GM23338 (cell line): ENCODE measurements around the gene DPP9. TPM values are rescaled to one million over a fixed set of nuclear protein-coding genes. Genes with fewer than 3 reads are reported as not detected.

ENCODE experiments used
- ATAC-seq: fragments of 200-7000 bp; cut with Tn5 transposase; 3 replicates; pipeline ENCODE4 v1.9.1; 2020
- DNase-seq: peaks from one replicate; pipeline ENCODE4 v3.0.0-alpha.2; 2015; ENCODE audit warnings: low spot score
- H2AFZ ChIP-seq: fragments of 200-600 bp; sonication (generic); 2 replicates; pipeline ENCODE4 v1.8.0; 2016; ENCODE audit warnings: antibody characterized with exemption, mild to moderate bottlenecking, moderate library complexity
- H3F3A ChIP-seq: fragments of 200-600 bp; sonication (generic); replicated peaks from 2 replicates; pipeline ENCODE4 v1.8.0; 2017; ENCODE audit warnings: antibody characterized with exemption, mixed run types, low read depth
- H3K27ac ChIP-seq: fragments of 200-600 bp; sonication (generic); 2 replicates; pipeline ENCODE4 v1.6.1; 2016; ENCODE audit warnings: low read depth
- H3K27me3 ChIP-seq: fragments of 200-600 bp; sonication (generic); 2 replicates; pipeline ENCODE4 v1.8.0; 2016; ENCODE audit warnings: mild to moderate bottlenecking, mixed run types, moderate library complexity; ENCODE audit not compliant: insufficient read depth
- H3K36me3 ChIP-seq: fragments of 200-600 bp; sonication (generic); 2 replicates; pipeline ENCODE4 v1.8.0; 2016; ENCODE audit warnings: mild to moderate bottlenecking; ENCODE audit not compliant: insufficient read depth
- H3K4me1 ChIP-seq: fragments of 200-600 bp; sonication (generic); 2 replicates; pipeline ENCODE4 v1.8.0; 2016; ENCODE audit warnings: mild to moderate bottlenecking, moderate library complexity; ENCODE audit not compliant: insufficient read depth
- H3K4me2 ChIP-seq: fragments of 200-600 bp; sonication (generic); 2 replicates; pipeline ENCODE4 v1.7.1; 2017; ENCODE audit warnings: mixed run types
- H3K4me3 ChIP-seq: fragments of 200-600 bp; sonication (generic); 2 replicates; pipeline ENCODE4 v1.6.1; 2016; ENCODE audit warnings: mixed run types
- H3K79me2 ChIP-seq: fragments of 200-600 bp; sonication (generic); replicated peaks from 2 replicates; pipeline ENCODE4 v1.8.0; 2017; ENCODE audit warnings: mild to moderate bottlenecking; ENCODE audit not compliant: insufficient read depth
- H3K9me2 ChIP-seq: fragments of 200-600 bp; sonication (generic); 2 replicates; pipeline ENCODE4 v1.8.0; 2017; ENCODE audit not compliant: insufficient read depth
- H4K20me1 ChIP-seq: fragments of 200-600 bp; sonication (generic); replicated peaks from 2 replicates; pipeline ENCODE4 v1.8.0; 2017; ENCODE audit warnings: mild to moderate bottlenecking; ENCODE audit not compliant: insufficient read depth
- H3K27ac Mint-ChIP-seq: 2 replicates; pipeline ENCODE4 v1.8.0; 2020; ENCODE audit warnings: inconsistent platforms, mild to moderate bottlenecking, moderate library complexity, mixed read lengths
- H3K27me3 Mint-ChIP-seq: 3 replicates; pipeline ENCODE4 v1.8.0; 2022; ENCODE audit warnings: low read depth, mild to moderate bottlenecking, moderate library complexity, mixed read lengths, inconsistent platforms; ENCODE audit not compliant: insufficient read depth, poor library complexity
- H3K36me3 Mint-ChIP-seq: 3 replicates; pipeline ENCODE4 v1.8.0; 2021; ENCODE audit warnings: low read depth, mild to moderate bottlenecking, inconsistent platforms, moderate library complexity, mixed read lengths
- H3K4me1 Mint-ChIP-seq: 3 replicates; pipeline ENCODE4 v1.8.0; 2020; ENCODE audit warnings: mild to moderate bottlenecking, inconsistent platforms, mixed read lengths
- H3K4me3 Mint-ChIP-seq: 3 replicates; pipeline ENCODE4 v1.8.0; 2021; ENCODE audit warnings: moderate library complexity, mild to moderate bottlenecking, inconsistent platforms, mixed read lengths
- H3K9me3 Mint-ChIP-seq: 3 replicates; pipeline ENCODE4 v1.8.0; 2020; ENCODE audit warnings: moderate library complexity, mild to moderate bottlenecking, inconsistent platforms, mixed read lengths
- CREB1 ChIP-seq: fragments of 250-450 bp; sonication (Bioruptor Pico); IDR thresholded peaks from 2 replicates; pipeline ENCODE4 v1.5.0; 2020; ENCODE audit warnings: low read depth, mild to moderate bottlenecking, moderate library complexity
- CTCF ChIP-seq, 2 experiments: fragments of 200-600 bp in 1 of 2; sonication (generic) in 1 of 2; conservative IDR thresholded peaks; 2 replicates each; pipeline versions ENCODE4 v1.5.1 to v1.6.1; 2016 to 2017; ENCODE audit warnings: antibody characterized with exemption in 2 of 2, low read depth in 2 of 2, mild to moderate bottlenecking in 2 of 2, moderate library complexity in 1 of 2
- ETS1 ChIP-seq: IDR thresholded peaks from 2 replicates; pipeline ENCODE4 v1.6.1; 2016; ENCODE audit warnings: antibody characterized with exemption
- EZH2 ChIP-seq: fragments of 200-600 bp; sonication (generic); IDR thresholded peaks from one replicate; pipeline ENCODE4 v1.8.0; 2017; ENCODE audit warnings: antibody characterized with exemption, mild to moderate bottlenecking, low read depth; ENCODE audit not compliant: unreplicated experiment
- JUNB ChIP-seq: IDR thresholded peaks from one replicate; pipeline ENCODE4 v1.6.1; 2016; ENCODE audit warnings: antibody characterized with exemption; ENCODE audit not compliant: unreplicated experiment
- POLR2AphosphoS5 ChIP-seq: IDR thresholded peaks from 2 replicates; pipeline ENCODE4 v1.6.1; 2016; ENCODE audit warnings: antibody characterized with exemption, low read depth
- ZNF114 ChIP-seq: fragments of 250-450 bp; sonication (Bioruptor Pico); IDR thresholded peaks from 2 replicates; pipeline ENCODE4 v1.5.0; 2020; ENCODE audit warnings: mild to moderate bottlenecking, moderate library complexity
- ZNF331 ChIP-seq: fragments of 250-450 bp; sonication (Bioruptor Pico); IDR thresholded peaks from 2 replicates; pipeline ENCODE4 v1.5.0; 2020; ENCODE audit warnings: low read depth, mild to moderate bottlenecking, moderate library complexity
- ZNF462 ChIP-seq: fragments of 250-450 bp; sonication (Bioruptor Pico); IDR thresholded peaks from 2 replicates; pipeline ENCODE4 v1.5.0; 2020; ENCODE audit warnings: mild to moderate bottlenecking, moderate library complexity
- polyA plus RNA-seq: library from polyadenylated mRNA; unstranded; fragments of >200 nt; fragmentation: Nextera tagmentation; extraction: Ambion mirVana; gene quantifications from 2 replicates; pipeline ENCODE4 v1.2.1, GENCODE V29; 2016
- total RNA-seq: library from RNA; depleted of rRNA; stranded (reverse); fragments of >200 nt; shearing (Covaris generic); gene quantifications from 2 replicates; pipeline ENCODE4 v1.2.3, GENCODE V29; 2014

DPP9 gene
- total and polyA plus RNA-seq, 2 experiments from 2014 or later, result 19.5 to 49.2 TPM

- Histone ChIP-seq H3K27ac (no peak overlapping the region), H3K9me2 (no peaks in the 10 kb centered on the region), H3K4me3 (no peak overlapping the region), H3K79me2 (no peaks in the 10 kb centered on the region), H3K27me3 (no peaks in the 10 kb centered on the region), H3F3A (0 out of 2 replicates have a peak, but pooled peaks cover 3% of the 10 kb centered on the region), H3K4me2 (no peak overlapping the region), H3K4me1 (no peaks in the 10 kb centered on the region), H3K36me3 (peaks cover 12% of the 10 kb centered on the region; the same call in 1 of the 2 replicates), H4K20me1 (peaks cover 4% of the 10 kb centered on the region; the same call in 1 of the 2 replicates), H2AFZ (no peak overlapping the region)
- H3K27ac Mint-ChIP-seq, result no peak overlapping the region
- TF ChIP-seq CTCF (conservative IDR thresholded peaks at IDR 0.05; ENCODE audit: low read depth in 2 of 2) (peak in 1 of 2 experiments; percentile 37; a peak in 2 of 4 replicates), POLR2AphosphoS5 (no peak)
- H3K9me3 Mint-ChIP-seq, result no peaks in the 10 kb centered on the region
- peak; percentile 69 for ATAC-seq
- H3K36me3 Mint-ChIP-seq, result peaks cover 58% of the 10 kb centered on the region
- no peaks in the 10 kb centered on the region for H3K4me1 Mint-ChIP-seq
- no peak overlapping the region for H3K4me3 Mint-ChIP-seq
- peaks cover 9% of the 10 kb centered on the region for H3K27me3 Mint-ChIP-seq
- DNase-seq, result peak; percentile 46
Observed at GRCh38 chr19:4700693-4700970, 23.0 kb downstream of the DPP9 start.

- Histone ChIP-seq H3K4me1 (no peaks in the 10 kb centered on the region), H3K4me2 (no peak overlapping the region), H3K4me3 (no peak overlapping the region), H3K27ac (no peak overlapping the region), H3F3A (0 out of 2 replicates have a peak, but pooled peaks cover 3% of the 10 kb centered on the region), H3K9me2 (no peaks in the 10 kb centered on the region), H3K27me3 (no peaks in the 10 kb centered on the region), H3K79me2 (no peaks in the 10 kb centered on the region), H3K36me3 (peaks cover 12% of the 10 kb centered on the region; the same call in 1 of the 2 replicates), H4K20me1 (no peaks in the 10 kb centered on the region; the same call in 1 of the 2 replicates), H2AFZ (no peak overlapping the region)
- no peaks in the 10 kb centered on the region for H3K4me1 Mint-ChIP-seq
- peaks cover 9% of the 10 kb centered on the region for H3K27me3 Mint-ChIP-seq
- DNase-seq (no peak), ATAC-seq (no peak)
- H3K27ac Mint-ChIP-seq, result no peak overlapping the region
- H3K36me3 Mint-ChIP-seq, result peaks cover 60% of the 10 kb centered on the region
- no peaks in the 10 kb centered on the region for H3K9me3 Mint-ChIP-seq
- H3K4me3 Mint-ChIP-seq, result no peak overlapping the region
- no peak for TF ChIP-seq CTCF (conservative IDR thresholded peaks at IDR 0.05; ENCODE audit: low read depth in 2 of 2)
- TF ChIP-seq ZNF331 (CRISPR knock-in tag), result no peak
- TF ChIP-seq JUNB, result no peak
- TF ChIP-seq ETS1, result no peak
- no peak for TF ChIP-seq ZNF462 (CRISPR knock-in tag)
- TF ChIP-seq CREB1 (CRISPR knock-in tag), result no peak
- no peak for TF ChIP-seq POLR2AphosphoS5
- no peak for TF ChIP-seq EZH2
- no peak for TF ChIP-seq ZNF114 (CRISPR knock-in tag)
Observed at GRCh38 chr19:4699826-4700692, 23.6 kb downstream of the DPP9 start.
